H1 (cell line): ENCODE measurements around the gene TLR5. TPM values are rescaled to one million over a fixed set of nuclear protein-coding genes. Genes with fewer than 3 reads are reported as not detected.

Experiments
- CTCF ChIA-PET: fragments of 300-600 bp; sonication (Branson Sonifier 250); formaldehyde crosslinking; loops from one replicate; lab custom pipeline; 2021; ENCODE audit not compliant: partially characterized antibody; lab: Charles Lee
- POLR2A ChIA-PET: fragments of 300-600 bp; sonication (Branson Sonifier 250); formaldehyde crosslinking; loops from one replicate; lab custom pipeline; 2021; ENCODE audit warnings: inconsistent platforms; ENCODE audit not compliant: partially characterized antibody; lab: Charles Lee
- DNase-seq, 2 experiments: peaks; one replicate each; pipeline versions ENCODE4 v3.0.0 to v3.0.0-alpha.2; 2010 to 2022; ENCODE audit warnings: low spot score in 2 of 2, low read depth in 1 of 2, mixed read lengths in 1 of 2
- FAIRE-seq: peaks from 2 replicates; lab custom pipeline; 2011; peaks lifted over from hg19 to GRCh38; lab: Jason Lieb, UNC
- H2AFZ ChIP-seq: 2 replicates; pipeline ENCODE4 v1.8.1; 2012; ENCODE audit warnings: low read length, inconsistent platforms
- H2AK5ac ChIP-seq: 2 replicates; pipeline ENCODE4 v1.6.1; 2013; ENCODE audit warnings: low read depth, low read length
- H2BK120ac ChIP-seq: replicated peaks from 2 replicates; pipeline ENCODE3; 2013; ENCODE audit warnings: low read depth, low read length, inconsistent platforms
- H2BK12ac ChIP-seq: 2 replicates; pipeline ENCODE4 v1.6.1; 2013; ENCODE audit warnings: low read depth, low read length
- H2BK15ac ChIP-seq: 2 replicates; pipeline ENCODE4 v1.6.1; 2013; ENCODE audit warnings: low read length
- H2BK20ac ChIP-seq: 2 replicates; pipeline ENCODE4 v1.6.1; 2013; ENCODE audit warnings: low read length
- H2BK5ac ChIP-seq: 2 replicates; pipeline ENCODE4 v1.6.1; 2013; ENCODE audit warnings: low read depth, low read length
- H3K14ac ChIP-seq: 2 replicates; pipeline ENCODE4 v1.6.1; 2013; ENCODE audit warnings: inconsistent platforms; ENCODE audit not compliant: insufficient read length
- H3K18ac ChIP-seq: 2 replicates; pipeline ENCODE4 v1.6.1; 2013; ENCODE audit warnings: low read length; ENCODE audit errors: extremely low read depth
- H3K23ac ChIP-seq: 2 replicates; pipeline ENCODE4 v1.6.1; 2013; ENCODE audit warnings: inconsistent platforms; ENCODE audit not compliant: insufficient read length
- H3K23me2 ChIP-seq: 2 replicates; pipeline ENCODE4 v1.6.1; 2013; ENCODE audit warnings: low read depth, low read length
- H3K27ac ChIP-seq: 2 replicates; pipeline ENCODE4 v1.6.1; 2011; ENCODE audit warnings: low read depth, low read length, inconsistent platforms
- H3K27me3 ChIP-seq, 4 experiments: replicated peaks in 1 of 4; 1 replicate in 1 of 4; 2 replicates in 3 of 4; pipeline versions ENCODE4 v1.6.1 to v1.8.1; 2011 to 2013; ENCODE audit warnings: low read length in 3 of 4, mild to moderate bottlenecking in 3 of 4, inconsistent platforms in 2 of 4, mixed read lengths in 2 of 4, moderate library complexity in 1 of 4; ENCODE audit not compliant: control insufficient read depth in 3 of 4, insufficient read depth in 3 of 4; ENCODE audit errors: extremely low read depth in 1 of 4
- H3K36me3 ChIP-seq, 4 experiments: 2 replicates each; pipeline versions ENCODE4 v1.6.1 to v1.8.1; 2011 to 2013; ENCODE audit warnings: mild to moderate bottlenecking in 4 of 4, low read length in 3 of 4, moderate library complexity in 2 of 4, control low read depth in 1 of 4, inconsistent platforms in 1 of 4; ENCODE audit not compliant: insufficient read depth in 4 of 4, control insufficient read depth in 2 of 4
- H3K4ac ChIP-seq: replicated peaks from 2 replicates; pipeline ENCODE3; 2013; ENCODE audit warnings: low read length, low read depth, mixed read lengths, inconsistent platforms; ENCODE audit not compliant: insufficient read length
- H3K4me1 ChIP-seq, 4 experiments: replicated peaks in 1 of 4; 1 replicate in 1 of 4; 2 replicates in 3 of 4; pipeline versions ENCODE4 v1.6.1 to v1.8.1; 2011 to 2013; ENCODE audit warnings: low read length in 3 of 4, inconsistent platforms in 2 of 4, mixed read lengths in 1 of 4; ENCODE audit not compliant: insufficient read depth in 4 of 4, control insufficient read depth in 3 of 4
- H3K4me2 ChIP-seq, 2 experiments: 2 replicates each; pipeline versions ENCODE4 v1.6.1 to v1.8.1; 2011 to 2013; ENCODE audit warnings: low read depth in 2 of 2, low read length in 2 of 2, control low read depth in 1 of 2, inconsistent platforms in 1 of 2, mild to moderate bottlenecking in 1 of 2; ENCODE audit not compliant: insufficient read depth in 1 of 2
- H3K4me3 ChIP-seq, 4 experiments: fragments of 200-600, 300-600 bp in 1 of 4; sonication (generic), shearing (Covaris generic), sonication (Bioruptor Twin) in 1 of 4; 2 replicates each; pipeline versions ENCODE4 v1.5.1 to v1.8.1; 2011 to 2016; ENCODE audit warnings: low read length in 4 of 4, low read depth in 3 of 4, control low read depth in 2 of 4, inconsistent platforms in 2 of 4, mild to moderate bottlenecking in 2 of 4, mixed read lengths in 1 of 4, moderate library complexity in 1 of 4; ENCODE audit not compliant: insufficient read depth in 2 of 4; ENCODE audit errors: extremely low read depth in 1 of 4
- H3K56ac ChIP-seq: replicated peaks from 2 replicates; pipeline ENCODE3; 2013; ENCODE audit warnings: low read depth, mild to moderate bottlenecking, mixed read lengths, low read length, inconsistent platforms; ENCODE audit not compliant: insufficient read length
- H3K79me1 ChIP-seq: 2 replicates; pipeline ENCODE4 v1.6.1; 2013; ENCODE audit warnings: low read depth, low read length, control low read depth
- H3K79me2 ChIP-seq, 2 experiments: 2 replicates each; pipeline versions ENCODE4 v1.6.1 to v1.8.1; 2012 to 2013; ENCODE audit warnings: low read length in 2 of 2, mild to moderate bottlenecking in 2 of 2, inconsistent platforms in 1 of 2; ENCODE audit not compliant: insufficient read depth in 2 of 2, control insufficient read depth in 1 of 2
- H3K9ac ChIP-seq, 4 experiments: replicated peaks in 1 of 4; 1 replicate in 1 of 4; 2 replicates in 3 of 4; pipeline versions ENCODE4 v1.6.1 to v1.8.1; 2011 to 2013; ENCODE audit warnings: low read depth in 3 of 4, low read length in 3 of 4, control low read depth in 2 of 4, mild to moderate bottlenecking in 2 of 4, moderate library complexity in 2 of 4, inconsistent platforms in 1 of 4; ENCODE audit errors: extremely low read depth in 1 of 4
- H3K9me3 ChIP-seq, 2 experiments: 2 replicates each; pipeline versions ENCODE4 v1.6.1 to v1.8.1; 2012 to 2013; ENCODE audit warnings: mild to moderate bottlenecking in 2 of 2, moderate library complexity in 2 of 2, control low read depth in 1 of 2, inconsistent platforms in 1 of 2, low read depth in 1 of 2, low read length in 1 of 2, mixed read lengths in 1 of 2; ENCODE audit not compliant: insufficient read depth in 2 of 2
- H4K20me1 ChIP-seq, 2 experiments: replicated peaks in 1 of 2; 2 replicates each; pipeline versions ENCODE3 to v1.8.1; 2011 to 2013; ENCODE audit warnings: inconsistent platforms in 2 of 2, low read length in 2 of 2, mild to moderate bottlenecking in 1 of 2; ENCODE audit not compliant: insufficient read depth in 2 of 2, control insufficient read depth in 1 of 2
- H4K5ac ChIP-seq: 2 replicates; pipeline ENCODE4 v1.6.1; 2013; ENCODE audit warnings: low read length, low read depth, mixed read lengths, inconsistent platforms; ENCODE audit not compliant: insufficient read length
- H4K8ac ChIP-seq: 2 replicates; pipeline ENCODE4 v1.8.0; 2013; ENCODE audit warnings: mild to moderate bottlenecking, moderate library complexity, low read length, inconsistent platforms; ENCODE audit not compliant: insufficient read depth; ENCODE audit errors: extremely low read depth
- H4K91ac ChIP-seq: replicated peaks from 2 replicates; pipeline ENCODE3; 2013; ENCODE audit warnings: low read length, mixed read lengths, inconsistent platforms; ENCODE audit not compliant: insufficient read length
- RAD21 ChIP-seq, 2 experiments: IDR thresholded peaks in 1 of 2; conservative IDR thresholded peaks in 1 of 2; 2 replicates each; pipeline ENCODE4 v1.6.1; 2011; ENCODE audit warnings: low read depth in 2 of 2, low read length in 2 of 2, improper control_type of control experiment in 1 of 2, inconsistent platforms in 1 of 2, mild to moderate bottlenecking in 1 of 2, moderate library complexity in 1 of 2
- SIN3A ChIP-seq, 2 experiments: IDR thresholded peaks in 1 of 2; conservative IDR thresholded peaks in 1 of 2; 2 replicates each; pipeline ENCODE4 v1.6.1; 2011 to 2012; ENCODE audit warnings: low read length in 2 of 2, improper control_type of control experiment in 1 of 2, low read depth in 1 of 2, mild to moderate bottlenecking in 1 of 2
- TBP ChIP-seq: IDR thresholded peaks from 2 replicates; pipeline ENCODE4 v1.6.1; 2011; ENCODE audit warnings: low read depth, low read length, improper control_type of control experiment
- WGBS, 2 experiments: shearing (Covaris generic) in 1 of 2; methylation state at CpG; one replicate each; pipeline versions ENCODE4 v1.1.6 to v1.1.7; 2013 to 2015; ENCODE audit warnings: low lambda C conversion rate in 2 of 2, mixed read lengths in 2 of 2, inconsistent platforms in 1 of 2, low coverage in 1 of 2, missing lambda C conversion rate in 1 of 2; ENCODE audit not compliant: insufficient replicate concordance in 2 of 2, insufficient coverage in 1 of 2, insufficient read length in 1 of 2; ENCODE audit errors: extremely low coverage in 1 of 2, missing lambda C conversion rate in 1 of 2; 5-methylcytosine and 5-hydroxymethylcytosine counted together
- polyA plus RNA-seq, 7 experiments: library from polyadenylated mRNA; depleted of rRNA in 3 of 7; stranded (reverse) in 5 of 7; unstranded in 2 of 7; fragments of >200 nt in 5 of 7; fragments of 200-250 nt in 2 of 7; gene quantifications; 1 replicate in 5 of 7; 2 replicates in 1 of 7; 4 replicates in 1 of 7; pipeline versions ENCODE4 v1.2.1 to v1.2.3, GENCODE V29; 2011 to 2013; ENCODE audit warnings: missing spikeins in 2 of 7, mixed read lengths in 2 of 7
- total RNA-seq: library from RNA; stranded (reverse); fragmentation: NEBNext Ultra II Directional; extraction: Animal tissue kit (Norgen Biotek cat#: 25700); gene quantifications from 2 replicates; pipeline ENCODE4 v1.2.1, GENCODE V29; 2021
- TF ChIP-seq, protein P1 (sequence below): IDR thresholded peaks from 2 replicates; pipeline ENCODE4 v1.6.1; 2011; ENCODE audit warnings: low read length, improper control_type of control experiment

TLR5 gene
- total and polyA plus RNA-seq, 2 of the 8 experiments (the other 6 are each of a cell fraction or from before 2014, with no cell fraction given) = 0.35 to 0.74 TPM

DNA sequence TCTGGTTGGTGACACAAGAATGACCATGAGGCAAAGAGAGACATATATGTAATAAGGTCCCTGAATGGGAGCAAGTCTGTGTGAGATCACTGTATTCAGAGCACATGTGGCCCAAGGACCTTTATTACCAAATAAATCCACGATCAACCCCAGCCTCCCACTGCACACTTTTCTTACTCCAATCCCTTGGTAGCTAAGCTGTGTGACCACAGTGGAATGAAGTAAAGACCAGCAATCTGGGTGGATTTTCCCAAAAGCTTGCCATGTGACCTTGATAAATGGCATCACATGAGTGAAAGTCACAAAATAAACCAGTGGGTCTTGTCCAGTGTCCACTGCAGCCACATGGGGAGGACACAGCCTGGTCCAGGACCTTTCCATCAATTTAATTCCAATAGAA is 36.7 kb upstream of the TLR5 start:
- H3K56ac ChIP-seq = no peak overlapping the region
- no peaks in the 10 kb centered on the region for H3K79me1 ChIP-seq
- H2BK12ac ChIP-seq = no peak overlapping the region
- no peak overlapping the region for H3K27ac ChIP-seq
- no peak overlapping the region for H3K4me3 ChIP-seq
- H3K14ac ChIP-seq = no peak overlapping the region
- no peaks in the 10 kb centered on the region; a peak in 1 of 7 replicates for H3K27me3 ChIP-seq
- H2BK15ac ChIP-seq = no peak overlapping the region
- no peaks in the 10 kb centered on the region for H3K9me3 ChIP-seq
- no peak overlapping the region for H3K9ac ChIP-seq
- FAIRE-seq (no peak), DNase-seq (no peak)
- H3K18ac ChIP-seq = no peak overlapping the region
- no peak overlapping the region for H3K4me2 ChIP-seq
- no peak overlapping the region for H3K4ac ChIP-seq
- no peaks in the 10 kb centered on the region for H3K36me3 ChIP-seq
- no peak overlapping the region for H3K23ac ChIP-seq
- POLR2A ChIA-PET = no interaction called here
- no peak overlapping the region for H2BK120ac ChIP-seq
- H3K4me1 ChIP-seq = peaks cover 0 to 3% (median under 1%) of the 10 kb centered on the region in 4 experiments; a peak in 2 of 7 replicates
- no peak overlapping the region for H2BK20ac ChIP-seq
- 38% methylated on average over 1 of the region's 1 CpG; no CpG with 5 or more reads in 1 of the 2 experiments for WGBS, 2 experiments
- no peak overlapping the region for H2BK5ac ChIP-seq
- no peak overlapping the region for H2AFZ ChIP-seq
- H4K8ac ChIP-seq = no peak overlapping the region
- TF ChIP-seq, protein P1, sequence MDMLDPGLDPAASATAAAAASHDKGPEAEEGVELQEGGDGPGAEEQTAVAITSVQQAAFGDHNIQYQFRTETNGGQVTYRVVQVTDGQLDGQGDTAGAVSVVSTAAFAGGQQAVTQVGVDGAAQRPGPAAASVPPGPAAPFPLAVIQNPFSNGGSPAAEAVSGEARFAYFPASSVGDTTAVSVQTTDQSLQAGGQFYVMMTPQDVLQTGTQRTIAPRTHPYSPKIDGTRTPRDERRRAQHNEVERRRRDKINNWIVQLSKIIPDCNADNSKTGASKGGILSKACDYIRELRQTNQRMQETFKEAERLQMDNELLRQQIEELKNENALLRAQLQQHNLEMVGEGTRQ = no peak
- TF ChIP-seq RAD21 (IDR thresholded peaks at IDR 0.05 in 1 of 2, conservative IDR thresholded peaks at IDR 0.05 in 1 of 2; ENCODE audit: low read depth in 2 of 2, low read length in 2 of 2) = no peak
- TF ChIP-seq SIN3A (conservative IDR thresholded peaks at IDR 0.05 in 1 of 2, IDR thresholded peaks at IDR 0.05 in 1 of 2; ENCODE audit: low read depth in 1 of 2, low read length in 2 of 2) = no peak
- no peak for TF ChIP-seq TBP
- CTCF ChIA-PET = interaction anchor here (1.1 to 1.9 kb wide), 4 partner anchors 23 to 90 kb away, joined by 3 to 5 read pairs (median 4); no protein-coding TSS in a partner anchor
- H4K20me1 ChIP-seq = no peaks in the 10 kb centered on the region
- H3K79me2 ChIP-seq = no peaks in the 10 kb centered on the region
- H4K91ac ChIP-seq = no peak overlapping the region
- no peaks in the 10 kb centered on the region for H3K23me2 ChIP-seq
- H2AK5ac ChIP-seq = no peak overlapping the region
- no peak overlapping the region for H4K5ac ChIP-seq
